Upper lobe of right lung (tissue), 1 donor: ENCODE results near the gene CDC5L. TPM values are rescaled to one million over a fixed set of nuclear protein-coding genes. Genes with fewer than 3 reads are reported as not detected.

ENCODE experiments used
- ATAC-seq: fragments of 200-7000 bp; cut with Tn5 transposase; one replicate; pipeline ENCODE4 v1.9.1; 2020; ENCODE audit warnings: mild to moderate bottlenecking, moderate library complexity
- DNase-seq: peaks from one replicate; pipeline ENCODE4 v3.0.0-alpha.2; 2020
- H3K27ac ChIP-seq: fragments of 200-600 bp; one replicate; pipeline ENCODE4 v1.8.0; 2022
- H3K27me3 ChIP-seq: fragments of 200-600 bp; one replicate; pipeline ENCODE4 v1.8.0; 2022; ENCODE audit warnings: mild to moderate bottlenecking
- H3K36me3 ChIP-seq: fragments of 200-600 bp; one replicate; pipeline ENCODE4 v1.8.0; 2022
- H3K4me1 ChIP-seq: fragments of 200-600 bp; one replicate; pipeline ENCODE4 v1.8.0; 2022
- H3K4me3 ChIP-seq: fragments of 200-600 bp; one replicate; pipeline ENCODE4 v1.8.0; 2022; ENCODE audit warnings: mild to moderate bottlenecking
- H3K9me3 ChIP-seq: fragments of 200-600 bp; one replicate; pipeline ENCODE4 v1.8.0; 2022
- intact Hi-C: fragments of 100-400 bp; cut with DNase I; formaldehyde crosslinking; loops from one replicate; pipeline ENCODE4 v1.11.0; 2022
- total RNA-seq: library from RNA; stranded (reverse); fragmentation: NEBNext Ultra II Directional; extraction: Animal tissue kit (Norgen Biotek cat#: 25700); gene quantifications from one replicate; pipeline ENCODE4 v1.2.1, GENCODE V29; 2021
- TF ChIP-seq, protein P1 (sequence below): fragments of 200-600 bp; IDR thresholded peaks from one replicate; pipeline ENCODE4 v1.8.0; 2022; ENCODE audit warnings: antibody characterized with exemption
- donor health status: DM: no; HTN: yes; CAD: no; lungs with severe emphysema.

Gene CDC5L
- total RNA-seq, 1 donor from 2014 or later, result 17.8 TPM

DNA sequence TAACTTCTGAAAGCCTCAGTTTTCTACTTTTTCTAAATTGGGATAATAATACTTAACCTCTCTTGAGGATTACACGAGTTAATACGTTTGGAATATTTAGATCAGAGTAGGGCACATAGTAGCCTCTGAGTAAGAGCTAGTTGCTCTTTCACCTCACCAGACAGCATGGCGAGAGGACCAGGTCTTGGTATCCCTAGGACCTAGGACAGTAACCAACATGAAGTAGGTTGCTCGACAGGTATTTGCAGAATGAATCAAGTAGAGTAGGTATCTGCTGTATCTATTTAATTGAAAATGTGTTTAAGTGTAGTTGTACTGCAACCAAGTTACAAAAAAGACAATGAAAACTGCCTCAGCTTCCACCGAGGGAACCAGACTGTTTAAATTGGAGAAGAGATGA lies 1.4 kb downstream of the CDC5L start:
- Histone ChIP-seq H3K4me3 (peak overlapping the region; percentile 98), H3K36me3 (peaks cover 29% of the 10 kb centered on the region), H3K4me1 (peaks cover 25% of the 10 kb centered on the region), H3K27me3 (no peaks in the 10 kb centered on the region), H3K27ac (no peak overlapping the region), H3K9me3 (no peaks in the 10 kb centered on the region)
- TF ChIP-seq, protein P1, sequence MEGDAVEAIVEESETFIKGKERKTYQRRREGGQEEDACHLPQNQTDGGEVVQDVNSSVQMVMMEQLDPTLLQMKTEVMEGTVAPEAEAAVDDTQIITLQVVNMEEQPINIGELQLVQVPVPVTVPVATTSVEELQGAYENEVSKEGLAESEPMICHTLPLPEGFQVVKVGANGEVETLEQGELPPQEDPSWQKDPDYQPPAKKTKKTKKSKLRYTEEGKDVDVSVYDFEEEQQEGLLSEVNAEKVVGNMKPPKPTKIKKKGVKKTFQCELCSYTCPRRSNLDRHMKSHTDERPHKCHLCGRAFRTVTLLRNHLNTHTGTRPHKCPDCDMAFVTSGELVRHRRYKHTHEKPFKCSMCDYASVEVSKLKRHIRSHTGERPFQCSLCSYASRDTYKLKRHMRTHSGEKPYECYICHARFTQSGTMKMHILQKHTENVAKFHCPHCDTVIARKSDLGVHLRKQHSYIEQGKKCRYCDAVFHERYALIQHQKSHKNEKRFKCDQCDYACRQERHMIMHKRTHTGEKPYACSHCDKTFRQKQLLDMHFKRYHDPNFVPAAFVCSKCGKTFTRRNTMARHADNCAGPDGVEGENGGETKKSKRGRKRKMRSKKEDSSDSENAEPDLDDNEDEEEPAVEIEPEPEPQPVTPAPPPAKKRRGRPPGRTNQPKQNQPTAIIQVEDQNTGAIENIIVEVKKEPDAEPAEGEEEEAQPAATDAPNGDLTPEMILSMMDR, result no peak
- ATAC-seq, result no peak
- intact Hi-C loops, result no loop called here
- DNase-seq, result no peak

- Histone ChIP-seq H3K4me1 (peaks cover 25% of the 10 kb centered on the region), H3K4me3 (no peak overlapping the region), H3K27ac (no peak overlapping the region), H3K9me3 (no peaks in the 10 kb centered on the region), H3K36me3 (peaks cover 41% of the 10 kb centered on the region), H3K27me3 (no peaks in the 10 kb centered on the region)
- TF ChIP-seq, protein P1, result no peak
- intact Hi-C loops, result no loop called here
- ATAC-seq (no peak), DNase-seq (no peak)
Observed at GRCh38 chr6:44390158-44390683, 2.7 kb downstream of the CDC5L start.

DNA sequence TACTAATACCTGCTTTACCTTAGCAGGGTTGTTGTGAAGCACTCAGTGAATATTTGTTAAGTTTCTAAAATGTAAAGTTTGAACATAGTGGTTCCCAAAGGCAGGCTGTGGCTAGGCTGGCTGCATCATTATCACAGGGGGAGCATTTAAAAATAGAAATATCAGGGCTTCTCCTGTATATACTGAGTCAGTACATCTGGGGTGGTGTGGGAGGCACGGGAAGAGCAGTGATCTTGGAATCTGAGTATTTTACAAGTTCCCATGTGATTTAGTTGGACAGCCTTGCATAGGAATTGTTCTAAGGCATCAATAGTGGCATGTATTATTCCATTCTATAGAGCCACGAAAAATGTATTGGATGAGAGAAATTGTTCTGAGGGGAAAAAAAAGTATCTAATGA lies 8.0 kb downstream of the CDC5L start:
- Histone ChIP-seq H3K36me3 (peaks cover 87% of the 10 kb centered on the region), H3K27ac (no peak overlapping the region), H3K4me1 (peaks cover 1% of the 10 kb centered on the region), H3K27me3 (no peaks in the 10 kb centered on the region), H3K9me3 (no peaks in the 10 kb centered on the region), H3K4me3 (no peak overlapping the region)
- ATAC-seq (no peak), DNase-seq (no peak)
- TF ChIP-seq, protein P1, result no peak
- intact Hi-C loops, result no loop called here

GRCh38 chr6:44396968-44397367 lies 9.5 kb downstream of the CDC5L start:
- Histone ChIP-seq H3K9me3 (no peaks in the 10 kb centered on the region), H3K4me1 (no peaks in the 10 kb centered on the region), H3K27ac (no peak overlapping the region), H3K36me3 (peaks cover 77% of the 10 kb centered on the region), H3K27me3 (no peaks in the 10 kb centered on the region), H3K4me3 (no peak overlapping the region)
- intact Hi-C loops, result no loop called here
- ATAC-seq (no peak), DNase-seq (no peak)
- TF ChIP-seq, protein P1, result no peak

DNA sequence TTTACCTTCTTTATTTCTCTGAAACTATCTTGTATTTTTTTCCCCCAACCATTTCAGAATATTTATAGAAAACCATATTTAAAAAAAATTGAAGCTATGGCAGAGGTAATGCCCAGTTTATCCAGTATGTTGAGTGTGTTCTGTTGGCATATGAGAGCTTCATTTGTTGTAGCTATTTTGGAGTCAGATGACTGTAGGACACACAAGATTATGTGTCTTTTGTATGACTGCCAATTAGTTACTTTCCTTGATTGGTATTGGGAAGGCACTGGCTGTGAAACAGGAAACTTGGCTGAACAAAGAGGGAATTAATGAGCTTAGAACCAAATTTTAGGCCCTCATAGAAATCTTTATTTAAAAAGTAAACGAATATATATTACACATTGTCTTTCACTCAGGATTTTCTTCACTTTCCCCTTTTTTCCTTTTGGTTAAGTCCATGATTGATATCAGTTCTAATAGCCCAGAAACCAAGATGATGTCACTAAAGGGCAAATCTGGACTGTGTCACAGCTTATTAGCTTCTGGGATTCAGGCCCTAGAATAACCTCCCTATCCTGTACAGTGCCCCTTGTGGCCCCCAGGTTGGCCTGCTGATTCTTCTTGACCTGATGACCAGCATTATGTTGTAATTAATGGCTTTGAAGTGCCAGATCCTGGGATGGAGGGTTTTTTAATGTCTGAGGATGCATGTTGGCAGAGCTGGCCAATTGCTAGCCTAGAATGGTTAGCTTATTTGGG lies 10.1 kb downstream of the CDC5L start:
- Histone ChIP-seq H3K27me3 (no peaks in the 10 kb centered on the region), H3K27ac (no peak overlapping the region), H3K4me3 (no peak overlapping the region), H3K4me1 (no peaks in the 10 kb centered on the region), H3K9me3 (no peaks in the 10 kb centered on the region), H3K36me3 (peaks cover 74% of the 10 kb centered on the region)
- DNase-seq (no peak), ATAC-seq (no peak)
- TF ChIP-seq, protein P1, result no peak
- intact Hi-C loops, result no loop called here
